HL-60 (cell line): ENCODE measurements around the gene SH3RF2.
"Not testable (repeated sequence)": the region's sequence is repeated elsewhere in the genome, so short reads cannot be mapped to it uniquely, and the experiment has no call there.

ENCODE experiments used
- DNase-seq, 2 experiments: peaks; one replicate each; pipeline ENCODE4 v3.0.0-alpha.2; 2010 to 2020; ENCODE audit warnings: low read depth in 1 of 2, low spot score in 1 of 2
- H3K27ac ChIP-seq: fragments of 250-450 bp; sonication (Bioruptor Pico); replicated peaks from 2 replicates; pipeline ENCODE4 v1.5.1; 2020; ENCODE audit warnings: mild to moderate bottlenecking, moderate library complexity
- H3K27me3 ChIP-seq: fragments of 250-450 bp; sonication (Bioruptor Pico); 2 replicates; pipeline ENCODE4 v1.5.1; 2021; ENCODE audit warnings: mild to moderate bottlenecking, moderate library complexity; ENCODE audit not compliant: insufficient read depth, poor library complexity, severe bottlenecking
- H3K4me3 ChIP-seq: replicated peaks from 2 replicates; pipeline ENCODE4 v1.5.1; 2011; ENCODE audit warnings: mild to moderate bottlenecking, control low read depth, low read length; ENCODE audit not compliant: insufficient read depth
- CTCF ChIP-seq: IDR thresholded peaks from one replicate; pipeline ENCODE4 v1.5.1; 2011; ENCODE audit warnings: low read length, control low read depth, inconsistent platforms; ENCODE audit not compliant: insufficient read depth
- GABPA ChIP-seq: IDR thresholded peaks from 2 replicates; pipeline ENCODE4 v1.6.1; 2012; ENCODE audit warnings: low read depth
- POLR2AphosphoS5 ChIP-seq: IDR thresholded peaks from 2 replicates; pipeline ENCODE4 v1.6.1; 2012; ENCODE audit warnings: low read depth
- REST ChIP-seq: IDR thresholded peaks from 2 replicates; pipeline ENCODE4 v1.6.1; 2012; ENCODE audit warnings: low read depth; ENCODE audit not compliant: insufficient replicate concordance
- SPI1 ChIP-seq: IDR thresholded peaks from 2 replicates; pipeline ENCODE4 v1.6.1; 2012; ENCODE audit warnings: low read depth, mild to moderate bottlenecking, borderline replicate concordance

SH3RF2 gene

GRCh38 chr5:145953202-145953601, 16.8 kb downstream of the SH3RF2 start:
- H3K4me3 ChIP-seq: no peak overlapping the region
- no peak overlapping the region for H3K27ac ChIP-seq
- DNase-seq: no peak
- H3K27me3 ChIP-seq: no peaks in the 10 kb centered on the region
- TF ChIP-seq REST (no peak), POLR2AphosphoS5 (no peak), GABPA (no peak), SPI1 (no peak), CTCF (no peak)

- DNase-seq, H3K27ac ChIP-seq, H3K27me3 ChIP-seq: not testable (repeated sequence)
Observed at GRCh38 chr5:145954140-145954539, 17.8 kb downstream of the SH3RF2 start.

GRCh38 chr5:145957388-145957787, 21.0 kb downstream of the SH3RF2 start:
- no peak overlapping the region for H3K4me3 ChIP-seq
- no peak for DNase-seq
- H3K27me3 ChIP-seq: peaks cover 2% of the 10 kb centered on the region
- TF ChIP-seq POLR2AphosphoS5: no peak
- no peak for TF ChIP-seq REST
- no peak for TF ChIP-seq GABPA
- no peak for TF ChIP-seq SPI1
- TF ChIP-seq CTCF: no peak
- no peak overlapping the region for H3K27ac ChIP-seq

More at GRCh38 chr5:145954140-145954539, 17.8 kb downstream of the SH3RF2 start:
- H3K4me3 ChIP-seq: not testable (repeated sequence)

- no peak overlapping the region for H3K27ac ChIP-seq
- no peak for DNase-seq
- no peak overlapping the region for H3K4me3 ChIP-seq
- no peak for TF ChIP-seq REST
- no peak for TF ChIP-seq POLR2AphosphoS5
- TF ChIP-seq CTCF: no peak
- TF ChIP-seq SPI1: no peak
- no peak for TF ChIP-seq GABPA
- peaks cover 2% of the 10 kb centered on the region for H3K27me3 ChIP-seq
Observed at GRCh38 chr5:145958436-145958835, 22.1 kb downstream of the SH3RF2 start.
